NCI-H2107 (cell line): ENCODE results near the gene ZGLP1.
"Not testable (repeated sequence)": the region's sequence is repeated elsewhere in the genome, so short reads cannot be mapped to it uniquely, and the experiment has no call there.

Experiments used
- DNase-seq: peaks from one replicate; lab custom pipeline; 2025; lab: John Stamatoyannopoulos, UW

ZGLP1 gene

GRCh38 chr19:10293637-10294367 is 15.8 kb downstream of the ZGLP1 start:
- DNase-seq: no peak

DNA sequence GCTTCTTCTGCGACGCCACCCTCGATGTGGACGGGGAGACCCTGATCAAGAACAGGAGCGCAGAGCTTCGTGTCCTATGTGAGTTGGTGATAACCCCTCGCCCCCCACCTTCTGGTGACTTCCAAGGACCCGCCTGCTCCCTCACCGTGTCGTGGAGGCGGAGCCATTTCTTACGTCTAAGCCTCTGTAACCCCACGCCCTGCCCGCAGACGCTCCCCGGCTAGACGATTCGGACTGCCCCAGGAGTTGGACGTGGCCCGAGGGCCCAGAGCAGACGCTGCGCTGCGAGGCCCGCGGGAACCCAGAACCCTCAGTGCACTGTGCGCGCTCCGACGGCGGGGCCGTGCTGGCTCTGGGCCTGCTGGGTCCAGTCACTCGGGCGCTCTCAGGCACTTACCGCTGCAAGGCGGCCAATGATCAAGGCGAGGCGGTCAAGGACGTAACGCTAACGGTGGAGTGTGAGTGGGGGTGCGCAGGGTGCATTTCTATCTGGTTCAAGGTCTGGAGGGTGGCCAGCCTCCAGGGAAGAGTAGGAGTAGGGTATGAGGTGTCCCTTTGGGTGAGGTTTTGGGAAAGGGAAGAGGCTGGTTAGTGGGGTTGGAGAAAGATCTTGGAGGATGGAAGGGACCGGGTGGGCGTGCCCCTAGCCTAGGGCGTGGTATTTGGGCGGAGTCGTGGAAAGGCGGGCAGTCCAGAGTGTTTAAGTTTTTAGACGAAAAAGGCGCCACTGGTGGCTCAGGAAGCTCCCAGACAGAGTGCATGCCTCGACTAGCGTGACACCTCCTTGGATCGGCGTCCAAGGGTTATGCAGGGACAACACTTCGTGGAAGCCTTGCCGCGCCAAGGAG is 16.6 kb downstream of the ZGLP1 start:
- DNase-seq: no peak

DNA sequence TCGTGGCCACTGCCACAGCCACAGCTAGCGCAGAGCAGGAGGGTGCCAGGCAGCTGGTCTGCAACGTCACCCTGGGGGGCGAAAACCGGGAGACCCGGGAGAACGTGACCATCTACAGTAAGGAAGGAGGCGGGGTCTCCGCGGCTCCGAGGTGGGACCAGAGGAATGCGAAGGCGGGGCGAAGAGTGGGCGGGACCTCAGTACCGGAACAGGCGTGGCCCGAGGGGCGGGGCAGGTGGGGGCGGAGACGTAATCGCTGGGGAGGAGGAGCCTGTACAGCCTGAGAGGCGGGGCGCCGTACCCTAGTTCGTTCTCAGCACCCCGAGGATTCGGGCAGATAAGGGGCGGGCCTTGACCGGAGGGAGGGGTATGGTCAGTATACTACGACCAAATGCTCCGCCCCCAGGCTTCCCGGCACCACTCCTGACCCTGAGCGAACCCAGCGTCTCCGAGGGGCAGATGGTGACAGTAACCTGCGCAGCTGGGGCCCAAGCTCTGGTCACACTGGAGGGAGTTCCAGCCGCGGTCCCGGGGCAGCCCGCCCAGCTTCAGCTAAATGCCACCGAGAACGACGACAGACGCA is 17.3 kb downstream of the ZGLP1 start:
- no peak for DNase-seq

- DNase-seq: no peak
These were observed 17.9 kb downstream of the ZGLP1 start for GRCh38 chr19:10291554-10292205.

GRCh38 chr19:10290876-10291553 is 18.6 kb downstream of the ZGLP1 start:
- no peak for DNase-seq

DNA sequence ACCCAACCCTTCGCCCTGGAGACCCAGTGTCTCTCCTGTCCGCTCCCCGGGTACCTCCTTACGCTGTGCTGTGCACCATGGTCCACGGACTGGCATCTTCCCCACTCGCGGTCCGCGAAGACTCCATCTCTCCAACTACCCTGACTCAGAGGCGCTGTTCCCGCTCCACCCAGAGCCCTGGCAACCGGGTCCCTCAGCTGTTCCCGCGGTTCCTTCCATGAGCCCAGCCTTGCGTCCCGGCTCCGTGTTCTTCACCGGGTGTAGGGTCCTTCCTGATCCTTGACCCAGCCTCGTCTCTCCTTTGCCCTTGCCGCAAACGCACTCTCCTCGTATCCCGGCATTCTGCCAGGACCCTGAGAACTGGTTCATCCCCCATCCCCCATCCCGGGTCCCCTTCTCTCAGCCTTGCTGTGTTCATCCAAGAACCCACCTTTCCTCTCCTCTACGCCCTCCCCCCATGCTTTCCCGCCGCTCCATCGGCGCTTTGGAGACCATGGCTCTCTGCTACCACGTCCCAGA is 19.2 kb downstream of the ZGLP1 start:
- no peak for DNase-seq

- DNase-seq: no peak
These were observed 19.7 kb downstream of the ZGLP1 start, which contains the start of gene ICAM5 for GRCh38 chr19:10289836-10290356. TSS of gene ICAM5 (plus strand) at chr19:10289952. CDS start at chr19:10290044, 92 bp downstream.

DNA sequence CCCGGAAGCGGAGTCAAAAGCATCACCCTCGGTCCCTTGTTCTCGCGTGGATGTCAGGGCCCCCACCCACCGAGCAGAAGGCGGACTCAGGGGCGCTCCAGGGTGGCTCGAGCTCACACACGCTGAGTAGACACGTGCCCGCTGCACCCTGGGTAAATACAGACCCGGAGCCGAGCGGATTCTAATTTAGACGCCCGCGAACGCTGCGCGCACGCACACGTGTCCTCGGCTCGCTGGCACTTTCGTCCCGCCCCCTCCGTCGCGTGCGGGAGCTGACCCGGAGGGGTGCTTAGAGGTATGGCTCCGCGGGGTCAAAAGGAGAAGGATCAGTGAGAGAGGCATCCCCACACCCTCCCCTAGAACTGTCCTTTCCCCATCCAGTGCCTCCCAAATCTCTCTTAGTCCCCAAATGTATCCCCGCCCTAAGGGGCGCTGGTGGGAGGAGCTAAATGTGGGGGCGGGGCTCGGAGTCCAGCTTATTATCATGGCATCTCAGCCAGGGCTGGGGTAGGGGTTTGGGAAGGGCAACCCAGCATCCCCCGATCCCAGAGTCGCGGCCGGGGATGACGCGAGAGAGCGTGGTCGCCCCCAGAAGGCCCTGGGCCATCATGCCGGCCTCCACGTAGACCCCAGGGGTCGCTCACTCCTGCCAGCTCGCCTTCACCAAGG is 20.3 kb downstream of the ZGLP1 start:
- no peak for DNase-seq

DNA sequence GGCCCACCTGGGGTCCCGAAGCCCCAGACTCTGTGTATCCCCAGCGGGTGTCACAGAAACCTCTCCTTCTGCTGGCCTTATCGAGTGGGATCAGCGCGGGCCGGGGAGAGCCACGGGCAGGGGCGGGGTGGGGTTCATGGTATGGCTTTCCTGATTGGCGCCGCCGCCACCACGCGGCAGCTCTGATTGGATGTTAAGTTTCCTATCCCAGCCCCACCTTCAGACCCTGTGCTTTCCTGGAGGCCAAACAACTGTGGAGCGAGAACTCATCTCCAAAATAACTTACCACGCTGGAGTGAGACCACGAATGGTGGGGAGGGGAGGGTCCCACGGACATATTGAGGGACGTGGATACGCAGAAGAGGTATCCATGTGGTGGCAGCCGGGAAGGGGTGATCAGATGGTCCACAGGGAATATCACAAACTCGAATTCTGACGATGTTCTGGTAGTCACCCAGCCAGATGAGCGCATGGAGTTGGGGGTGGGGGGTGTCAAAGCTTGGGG is 20.9 kb downstream of the ZGLP1 start:
- no peak for DNase-seq

GRCh38 chr19:10286803-10287737 is 22.5 kb downstream of the ZGLP1 start, which contains the start of gene ICAM4:
TSS of gene ICAM4 (plus strand) at chr19:10286955. CDS start at chr19:10287013, 58 bp downstream.
- DNase-seq: no peak

DNA sequence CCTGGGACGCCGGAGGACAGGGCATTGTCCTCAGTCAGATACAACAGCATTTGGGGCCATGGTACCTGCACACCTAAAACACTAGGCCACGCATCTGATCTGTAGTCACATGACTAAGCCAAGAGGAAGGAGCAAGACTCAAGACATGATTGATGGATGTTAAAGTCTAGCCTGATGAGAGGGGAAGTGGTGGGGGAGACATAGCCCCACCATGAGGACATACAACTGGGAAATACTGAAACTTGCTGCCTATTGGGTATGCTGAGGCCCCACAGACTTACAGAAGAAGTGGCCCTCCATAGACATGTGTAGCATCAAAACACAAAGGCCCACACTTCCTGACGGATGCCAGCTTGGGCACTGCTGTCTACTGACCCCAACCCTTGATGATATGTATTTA is 24.2 kb downstream of the ZGLP1 start:
- no peak for DNase-seq

DNA sequence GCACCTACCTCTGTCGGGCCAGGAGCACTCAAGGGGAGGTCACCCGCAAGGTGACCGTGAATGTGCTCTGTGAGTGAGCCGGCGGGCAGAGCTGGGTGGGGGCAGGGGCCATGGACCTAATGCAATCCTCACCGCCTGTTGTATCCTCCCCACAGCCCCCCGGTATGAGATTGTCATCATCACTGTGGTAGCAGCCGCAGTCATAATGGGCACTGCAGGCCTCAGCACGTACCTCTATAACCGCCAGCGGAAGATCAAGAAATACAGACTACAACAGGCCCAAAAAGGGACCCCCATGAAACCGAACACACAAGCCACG is 24.7 kb downstream of the ZGLP1 start:
- DNase-seq: no peak

DNA sequence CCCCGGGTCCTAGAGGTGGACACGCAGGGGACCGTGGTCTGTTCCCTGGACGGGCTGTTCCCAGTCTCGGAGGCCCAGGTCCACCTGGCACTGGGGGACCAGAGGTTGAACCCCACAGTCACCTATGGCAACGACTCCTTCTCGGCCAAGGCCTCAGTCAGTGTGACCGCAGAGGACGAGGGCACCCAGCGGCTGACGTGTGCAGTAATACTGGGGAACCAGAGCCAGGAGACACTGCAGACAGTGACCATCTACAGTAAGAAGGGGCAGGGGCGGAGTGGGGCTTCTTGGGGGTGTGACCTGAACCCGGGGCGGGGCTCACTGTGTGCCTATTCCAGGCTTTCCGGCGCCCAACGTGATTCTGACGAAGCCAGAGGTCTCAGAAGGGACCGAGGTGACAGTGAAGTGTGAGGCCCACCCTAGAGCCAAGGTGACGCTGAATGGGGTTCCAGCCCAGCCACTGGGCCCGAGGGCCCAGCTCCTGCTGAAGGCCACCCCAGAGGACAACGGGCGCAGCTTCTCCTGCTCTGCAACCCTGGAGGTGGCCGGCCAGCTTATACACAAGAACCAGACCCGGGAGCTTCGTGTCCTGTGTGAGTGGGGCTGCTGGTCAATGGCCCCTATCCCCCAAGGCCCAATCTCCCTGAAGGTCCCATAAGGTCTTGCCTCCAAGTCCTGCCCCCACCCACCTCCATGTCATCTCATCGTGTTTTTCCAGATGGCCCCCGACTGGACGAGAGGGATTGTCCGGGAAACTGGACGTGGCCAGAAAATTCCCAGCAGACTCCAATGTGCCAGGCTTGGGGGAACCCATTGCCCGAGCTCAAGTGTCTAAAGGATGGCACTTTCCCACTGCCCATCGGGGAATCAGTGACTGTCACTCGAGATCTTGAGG is 25.3 kb downstream of the ZGLP1 start:
- DNase-seq: no peak

DNA sequence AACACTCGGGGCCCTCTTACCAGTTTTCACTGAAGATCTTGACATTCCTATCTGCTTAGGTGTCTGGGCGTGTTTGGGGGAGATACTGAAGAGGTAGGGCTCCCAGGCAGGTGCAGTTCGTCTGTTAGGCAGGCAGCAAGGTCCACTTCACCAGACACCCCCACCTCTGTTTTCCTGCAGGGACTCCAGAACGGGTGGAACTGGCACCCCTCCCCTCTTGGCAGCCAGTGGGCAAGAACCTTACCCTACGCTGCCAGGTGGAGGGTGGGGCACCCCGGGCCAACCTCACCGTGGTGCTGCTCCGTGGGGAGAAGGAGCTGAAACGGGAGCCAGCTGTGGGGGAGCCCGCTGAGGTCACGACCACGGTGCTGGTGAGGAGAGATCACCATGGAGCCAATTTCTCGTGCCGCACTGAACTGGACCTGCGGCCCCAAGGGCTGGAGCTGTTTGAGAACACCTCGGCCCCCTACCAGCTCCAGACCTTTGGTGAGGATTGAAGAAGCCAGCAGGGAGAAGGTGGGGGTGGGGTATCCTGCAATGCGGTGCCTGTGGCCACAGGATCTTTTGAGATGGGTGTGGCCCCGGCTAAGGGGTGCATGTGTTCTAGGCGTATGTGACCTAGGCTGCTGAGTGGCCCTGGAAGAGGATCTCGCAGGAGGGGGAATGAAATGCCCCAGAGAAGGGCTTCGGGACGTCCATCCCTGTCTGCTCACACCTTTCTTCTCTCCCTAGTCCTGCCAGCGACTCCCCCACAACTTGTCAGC is 26.1 kb downstream of the ZGLP1 start:
- no peak for DNase-seq

DNA sequence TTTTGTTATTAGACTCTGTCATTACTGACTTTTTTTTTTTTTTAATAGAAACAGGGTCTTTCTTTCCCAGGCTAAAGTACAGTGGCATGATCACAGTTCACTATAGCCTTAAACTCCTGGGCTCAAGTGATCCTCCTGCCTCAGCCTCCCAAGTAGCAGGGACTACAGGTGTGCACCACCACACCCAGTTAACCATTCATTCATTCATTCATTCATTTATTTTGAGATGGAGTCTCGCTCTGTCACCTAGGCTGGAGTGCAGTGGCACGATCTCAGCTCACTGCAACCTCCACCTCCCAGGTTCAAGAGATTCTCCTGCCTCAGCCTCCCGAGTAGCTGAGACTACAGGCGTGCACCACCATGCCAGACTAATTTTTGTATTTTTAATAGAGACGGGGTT is 27.6 kb downstream of the ZGLP1 start:
- not testable (repeated sequence) for DNase-seq

DNA sequence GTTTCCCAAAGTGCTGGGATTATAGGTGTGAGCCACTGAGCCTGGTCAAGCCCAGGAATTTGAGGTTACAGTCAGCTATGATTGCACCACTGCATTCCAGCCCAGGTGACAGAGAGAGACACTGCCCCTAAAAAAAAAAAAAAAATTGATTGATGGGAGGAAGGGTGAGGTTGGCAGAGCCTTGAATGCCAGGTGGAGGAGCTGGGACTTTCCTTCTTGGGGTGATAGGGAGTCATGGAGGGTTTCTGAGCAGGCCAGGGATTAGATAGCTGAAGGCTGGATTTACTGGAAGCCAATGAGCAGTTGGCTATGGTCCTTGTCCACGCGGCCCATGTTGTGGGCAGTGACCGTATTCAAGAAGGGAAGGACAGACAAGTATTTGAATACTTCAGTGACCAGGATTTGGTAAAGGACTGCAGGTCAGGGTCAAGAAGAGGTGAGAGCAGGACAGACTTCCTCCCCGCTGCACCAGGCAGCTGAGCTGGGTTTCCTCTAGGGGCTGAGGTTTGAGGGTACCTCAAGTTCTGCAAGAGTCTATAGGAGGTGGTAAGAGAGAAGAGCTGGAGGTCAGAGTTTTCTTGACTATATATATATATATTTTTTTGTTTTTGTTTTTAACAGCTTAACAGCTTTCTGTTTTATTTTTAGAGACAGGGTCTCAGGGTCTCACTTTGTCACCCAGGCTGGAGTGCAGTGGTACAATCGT is 29.7 kb downstream of the ZGLP1 start:
- no peak for DNase-seq

DNA sequence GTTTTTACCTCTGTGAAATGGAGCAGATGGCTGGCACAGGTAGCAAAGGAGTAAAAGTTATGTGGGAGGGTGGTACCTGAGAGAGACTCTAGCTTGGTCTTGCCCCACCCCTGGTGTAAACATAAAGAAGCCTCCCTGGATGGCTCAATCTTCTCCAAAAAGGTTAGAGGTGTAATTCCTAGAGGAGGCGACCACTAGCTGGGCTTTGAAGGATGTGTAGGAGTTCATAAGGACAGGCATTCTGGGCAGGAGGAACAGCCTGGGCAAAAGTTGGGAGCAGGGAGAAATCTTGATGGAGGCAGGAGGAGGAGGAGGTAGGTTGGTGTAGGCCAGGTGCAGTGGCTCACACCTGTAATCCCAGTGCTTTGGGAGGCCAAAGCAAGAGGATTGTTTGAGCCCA is 30.7 kb downstream of the ZGLP1 start:
- no peak for DNase-seq
